ENCODE results near the gene B3GALT6.

The B3GALT6 gene

GRCh38 chr1:1219341-1219740, 12.7 kb upstream of the B3GALT6 start:
- H3K27me3 Mint-ChIP-seq: no peaks in the 10 kb centered on the region
- DNase-seq (no peak), ATAC-seq (peak; percentile 4)
- H3K9me3 Mint-ChIP-seq: no peaks in the 10 kb centered on the region
- H3K27ac Mint-ChIP-seq: peak overlapping the region; percentile 67
- peaks cover 40% of the 10 kb centered on the region for H3K4me1 Mint-ChIP-seq
- H3K36me3 Mint-ChIP-seq (ENCODE audit: low read depth): peaks cover 29% of the 10 kb centered on the region
- H3K4me3 Mint-ChIP-seq: no peak overlapping the region

DNA sequence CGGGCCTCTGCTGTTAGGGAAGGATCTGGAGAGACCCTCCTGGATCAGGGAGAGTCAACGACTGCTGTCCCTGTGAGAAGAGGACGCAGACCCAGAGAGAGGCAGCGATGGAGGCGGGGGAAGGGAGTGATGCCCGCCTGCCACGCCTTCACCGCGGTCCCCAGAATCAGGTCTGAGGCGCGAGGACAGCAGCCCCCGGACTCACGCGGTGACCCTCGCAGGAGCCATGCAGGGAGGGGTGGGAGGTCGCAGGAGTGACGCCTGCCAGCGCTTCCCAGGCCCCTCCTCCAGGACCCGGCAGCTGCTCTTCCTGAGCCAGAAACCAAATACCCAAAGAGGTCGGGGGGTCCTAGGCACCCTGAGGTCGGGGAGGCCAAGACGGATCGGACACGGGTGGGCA, 11.8 kb upstream of the B3GALT6 start:
- H3K27me3 Mint-ChIP-seq: no peaks in the 10 kb centered on the region
- peak overlapping the region; percentile 12 for H3K27ac Mint-ChIP-seq
- H3K4me3 Mint-ChIP-seq: no peak overlapping the region
- H3K9me3 Mint-ChIP-seq: no peaks in the 10 kb centered on the region
- peaks cover 31% of the 10 kb centered on the region for H3K4me1 Mint-ChIP-seq
- ATAC-seq: no peak
- H3K36me3 Mint-ChIP-seq (ENCODE audit: low read depth): peaks cover 29% of the 10 kb centered on the region
- DNase-seq: no peak

DNA sequence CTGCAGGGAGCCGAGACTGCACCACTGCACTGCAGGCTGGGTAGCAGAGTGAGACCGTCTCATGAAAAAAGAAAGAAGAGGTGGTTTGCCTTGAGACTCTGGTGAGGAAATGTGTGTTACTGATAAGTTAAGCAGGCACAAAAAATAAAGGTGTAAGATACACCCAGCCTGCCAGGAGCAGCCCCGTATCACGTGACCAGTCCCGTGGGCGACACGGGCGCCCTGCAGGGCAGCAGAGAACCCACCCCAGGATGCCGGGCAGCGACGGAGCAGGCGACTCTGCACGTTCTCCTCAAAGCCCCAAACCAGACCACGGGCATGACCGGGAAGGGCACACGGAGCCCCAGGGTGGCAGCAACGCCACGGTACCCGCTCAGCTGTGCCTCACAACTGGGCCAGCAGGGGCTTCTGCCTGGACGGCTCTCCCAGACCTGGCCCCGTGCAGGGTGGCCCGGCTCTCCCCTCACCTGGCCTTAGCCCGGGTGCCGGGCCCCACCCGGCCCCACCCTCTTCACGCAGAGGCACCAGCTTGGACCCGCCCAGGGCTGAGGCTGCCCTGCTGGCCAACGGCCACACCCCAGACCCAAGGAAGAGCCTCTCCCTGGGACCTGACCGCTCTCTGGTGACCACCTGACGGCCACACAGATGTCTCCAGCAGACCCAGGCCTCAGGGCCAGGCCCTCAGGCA, 10.0 kb upstream of the B3GALT6 start:
- no peak for DNase-seq
- no peak for ATAC-seq
- H3K27ac Mint-ChIP-seq: no peak overlapping the region
- H3K4me3 Mint-ChIP-seq: no peak overlapping the region
- no peaks in the 10 kb centered on the region for H3K27me3 Mint-ChIP-seq
- peaks cover 19% of the 10 kb centered on the region for H3K4me1 Mint-ChIP-seq
- H3K9me3 Mint-ChIP-seq: no peaks in the 10 kb centered on the region
- H3K36me3 Mint-ChIP-seq (ENCODE audit: low read depth): peaks cover 25% of the 10 kb centered on the region

- Mint-ChIP-seq H3K9me3 (no peaks in the 10 kb centered on the region), H3K27ac (no peak overlapping the region), H3K4me3 (no peak overlapping the region), H3K36me3 (ENCODE audit: low read depth) (peaks cover 25% of the 10 kb centered on the region), H3K27me3 (no peaks in the 10 kb centered on the region), H3K4me1 (peaks cover 15% of the 10 kb centered on the region)
- no peak for DNase-seq
- ATAC-seq: no peak
Observed at GRCh38 chr1:1222575-1223225, 9.3 kb upstream of the B3GALT6 start.

DNA sequence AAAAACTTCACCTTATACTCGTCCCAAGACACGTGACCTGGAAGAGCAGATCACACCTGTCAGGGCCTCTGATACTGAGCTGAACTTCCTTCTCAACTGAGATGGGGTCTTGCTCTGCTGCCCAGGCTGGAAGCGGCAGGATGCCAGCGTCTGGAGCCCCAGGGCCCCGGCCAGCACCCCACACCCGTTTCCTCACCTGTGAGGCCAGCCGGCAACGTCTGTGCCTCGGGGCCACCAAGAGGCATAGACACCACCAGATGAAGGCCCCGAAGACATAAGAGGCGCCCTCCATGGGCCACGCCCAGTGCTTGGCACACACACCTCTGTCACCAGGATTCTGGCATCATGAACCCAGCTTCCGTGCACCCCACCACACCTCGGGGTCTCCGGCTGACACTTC, 8.7 kb upstream of the B3GALT6 start:
- no peak for DNase-seq
- H3K4me3 Mint-ChIP-seq: no peak overlapping the region
- peaks cover 21% of the 10 kb centered on the region for H3K36me3 Mint-ChIP-seq (ENCODE audit: low read depth)
- no peaks in the 10 kb centered on the region for H3K27me3 Mint-ChIP-seq
- H3K27ac Mint-ChIP-seq: no peak overlapping the region
- peaks cover 9% of the 10 kb centered on the region for H3K4me1 Mint-ChIP-seq
- H3K9me3 Mint-ChIP-seq: no peaks in the 10 kb centered on the region
- ATAC-seq: no peak

DNA sequence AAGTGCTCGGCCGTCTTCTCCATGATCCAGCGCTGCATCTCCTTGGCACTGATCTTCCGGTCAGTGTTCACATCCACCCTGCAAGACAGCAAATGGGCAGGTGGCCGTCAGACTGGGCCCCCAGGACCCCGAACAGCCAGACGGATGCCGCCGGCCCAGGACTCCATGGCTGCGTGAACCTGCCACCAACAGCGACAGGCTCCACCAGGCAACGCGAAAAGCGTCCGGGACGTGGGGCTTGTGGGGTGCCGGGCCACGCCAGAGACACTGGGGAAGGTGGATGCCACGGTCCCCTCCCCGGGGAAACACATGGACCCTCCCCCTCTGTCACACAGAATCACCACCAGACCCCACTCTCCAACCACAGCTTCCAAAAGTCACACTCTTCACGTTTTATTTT, 8.1 kb upstream of the B3GALT6 start:
- peaks cover 21% of the 10 kb centered on the region for H3K36me3 Mint-ChIP-seq (ENCODE audit: low read depth)
- no peaks in the 10 kb centered on the region for H3K27me3 Mint-ChIP-seq
- H3K9me3 Mint-ChIP-seq: no peaks in the 10 kb centered on the region
- H3K27ac Mint-ChIP-seq: no peak overlapping the region
- H3K4me3 Mint-ChIP-seq: no peak overlapping the region
- DNase-seq (no peak), ATAC-seq (no peak)
- H3K4me1 Mint-ChIP-seq: peaks cover 9% of the 10 kb centered on the region

DNA sequence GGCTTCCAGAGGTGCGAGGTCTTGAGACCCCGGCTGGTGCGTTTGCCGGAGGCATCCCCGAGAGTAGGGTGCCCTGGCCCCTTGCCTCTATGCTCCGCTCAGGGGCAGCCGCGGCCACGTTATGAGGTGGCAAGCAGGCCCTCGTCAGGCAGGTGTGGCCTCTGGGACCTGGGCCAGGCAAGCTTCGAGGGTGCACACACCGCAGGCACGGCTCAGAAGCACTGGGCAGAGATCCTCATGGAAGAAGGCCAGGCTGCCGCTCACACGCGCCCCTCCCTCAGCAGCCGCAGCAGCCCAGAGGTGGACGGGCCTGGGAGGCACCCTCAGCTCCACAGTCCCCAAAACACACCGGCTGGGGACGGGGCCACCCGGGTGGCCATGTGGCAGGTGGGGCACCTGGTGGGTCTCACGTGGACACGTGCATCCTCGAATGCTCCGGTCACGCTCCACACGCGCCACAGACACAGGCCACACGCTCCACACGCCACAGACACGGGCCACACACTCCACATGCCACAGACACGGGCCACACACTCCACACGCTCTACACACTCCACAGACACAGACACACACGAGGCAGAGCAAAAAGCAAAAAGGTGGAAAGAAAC, 6.7 kb upstream of the B3GALT6 start:
- ATAC-seq (no peak), DNase-seq (no peak)
- Mint-ChIP-seq H3K27ac (no peak overlapping the region), H3K36me3 (ENCODE audit: low read depth) (peaks cover 27% of the 10 kb centered on the region), H3K4me3 (no peak overlapping the region), H3K27me3 (no peaks in the 10 kb centered on the region), H3K4me1 (peaks cover 17% of the 10 kb centered on the region), H3K9me3 (no peaks in the 10 kb centered on the region)

DNA sequence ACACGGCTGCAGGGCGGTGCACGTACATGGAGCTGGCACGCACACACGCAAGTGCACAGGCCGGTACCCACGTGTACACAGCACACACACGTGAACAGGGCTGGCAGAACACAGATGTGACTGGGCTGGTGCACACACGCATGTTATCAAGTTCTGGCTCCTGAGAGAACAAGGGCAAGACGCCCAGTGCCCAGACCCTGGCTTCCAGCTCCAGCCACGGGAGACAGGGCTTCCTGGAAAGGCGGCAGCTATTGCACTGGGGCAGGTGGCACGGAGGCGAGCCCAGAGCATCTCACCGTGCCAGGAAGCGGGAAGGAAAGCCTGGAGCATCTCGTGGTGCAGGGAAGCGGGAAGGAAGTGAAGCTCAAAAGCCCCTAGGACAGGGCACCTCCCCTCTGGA, 6.1 kb upstream of the B3GALT6 start:
- peaks cover 31% of the 10 kb centered on the region for H3K36me3 Mint-ChIP-seq (ENCODE audit: low read depth)
- H3K27me3 Mint-ChIP-seq: no peaks in the 10 kb centered on the region
- no peak overlapping the region for H3K27ac Mint-ChIP-seq
- H3K4me3 Mint-ChIP-seq: no peak overlapping the region
- H3K4me1 Mint-ChIP-seq: peaks cover 23% of the 10 kb centered on the region
- no peak for ATAC-seq
- H3K9me3 Mint-ChIP-seq: no peaks in the 10 kb centered on the region
- no peak for DNase-seq

- DNase-seq (no peak), ATAC-seq (no peak)
- peaks cover 24% of the 10 kb centered on the region for H3K4me1 Mint-ChIP-seq
- no peak overlapping the region for H3K27ac Mint-ChIP-seq
- H3K9me3 Mint-ChIP-seq: no peaks in the 10 kb centered on the region
- no peaks in the 10 kb centered on the region for H3K27me3 Mint-ChIP-seq
- no peak overlapping the region for H3K4me3 Mint-ChIP-seq
- peaks cover 32% of the 10 kb centered on the region for H3K36me3 Mint-ChIP-seq (ENCODE audit: low read depth)
Observed at GRCh38 chr1:1226566-1227362, 5.3 kb upstream of the B3GALT6 start.

DNA sequence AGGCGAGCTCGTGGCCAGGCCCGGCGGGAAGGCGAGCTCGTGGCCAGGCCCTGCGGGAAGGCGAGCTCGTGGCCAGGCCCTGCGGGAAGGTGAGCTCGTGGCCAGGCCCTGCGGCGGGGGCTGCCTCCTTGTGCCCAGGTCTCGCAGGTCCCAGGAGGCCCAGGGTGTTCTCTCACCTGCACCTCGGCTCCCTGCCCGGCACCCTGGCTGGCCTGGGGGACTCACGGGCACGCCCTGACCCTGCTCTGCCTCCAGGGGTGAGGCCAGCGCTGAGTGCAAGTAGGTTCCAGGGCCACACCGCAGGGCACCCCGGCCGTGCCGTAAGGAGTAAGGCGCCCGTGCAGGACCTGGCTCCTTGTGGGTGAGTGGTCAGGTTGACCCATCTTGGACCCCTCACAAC, 4.7 kb upstream of the B3GALT6 start:
- no peaks in the 10 kb centered on the region for H3K27me3 Mint-ChIP-seq
- H3K27ac Mint-ChIP-seq: no peak overlapping the region
- DNase-seq (no peak), ATAC-seq (no peak)
- peaks cover 24% of the 10 kb centered on the region for H3K4me1 Mint-ChIP-seq
- H3K9me3 Mint-ChIP-seq: no peaks in the 10 kb centered on the region
- no peak overlapping the region for H3K4me3 Mint-ChIP-seq
- H3K36me3 Mint-ChIP-seq (ENCODE audit: low read depth): peaks cover 31% of the 10 kb centered on the region

DNA sequence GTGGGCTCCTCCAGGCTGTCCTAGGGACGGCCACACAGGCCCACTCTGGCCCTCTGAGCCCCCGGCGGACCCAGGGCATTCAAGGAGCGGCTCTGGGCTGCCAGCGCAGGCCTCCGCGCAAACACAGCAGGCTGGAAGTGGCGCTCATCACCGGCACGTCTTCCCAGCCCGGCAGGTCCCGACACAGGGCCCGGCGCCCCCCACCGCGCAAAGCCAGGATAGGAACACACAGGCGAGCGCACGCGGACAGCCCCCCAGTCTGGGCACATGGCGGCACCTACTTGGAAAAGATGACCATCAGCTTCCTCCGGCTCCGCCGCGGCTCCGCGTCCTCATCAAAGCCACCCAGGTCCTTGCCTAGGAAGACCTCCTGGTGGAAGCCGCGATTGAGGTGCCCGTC, 3.9 kb upstream of the B3GALT6 start:
- ATAC-seq (no peak), DNase-seq (no peak)
- Mint-ChIP-seq H3K4me3 (no peak overlapping the region), H3K27ac (no peak overlapping the region), H3K9me3 (no peaks in the 10 kb centered on the region), H3K4me1 (peaks cover 24% of the 10 kb centered on the region), H3K27me3 (no peaks in the 10 kb centered on the region), H3K36me3 (ENCODE audit: low read depth) (peaks cover 25% of the 10 kb centered on the region)

DNA sequence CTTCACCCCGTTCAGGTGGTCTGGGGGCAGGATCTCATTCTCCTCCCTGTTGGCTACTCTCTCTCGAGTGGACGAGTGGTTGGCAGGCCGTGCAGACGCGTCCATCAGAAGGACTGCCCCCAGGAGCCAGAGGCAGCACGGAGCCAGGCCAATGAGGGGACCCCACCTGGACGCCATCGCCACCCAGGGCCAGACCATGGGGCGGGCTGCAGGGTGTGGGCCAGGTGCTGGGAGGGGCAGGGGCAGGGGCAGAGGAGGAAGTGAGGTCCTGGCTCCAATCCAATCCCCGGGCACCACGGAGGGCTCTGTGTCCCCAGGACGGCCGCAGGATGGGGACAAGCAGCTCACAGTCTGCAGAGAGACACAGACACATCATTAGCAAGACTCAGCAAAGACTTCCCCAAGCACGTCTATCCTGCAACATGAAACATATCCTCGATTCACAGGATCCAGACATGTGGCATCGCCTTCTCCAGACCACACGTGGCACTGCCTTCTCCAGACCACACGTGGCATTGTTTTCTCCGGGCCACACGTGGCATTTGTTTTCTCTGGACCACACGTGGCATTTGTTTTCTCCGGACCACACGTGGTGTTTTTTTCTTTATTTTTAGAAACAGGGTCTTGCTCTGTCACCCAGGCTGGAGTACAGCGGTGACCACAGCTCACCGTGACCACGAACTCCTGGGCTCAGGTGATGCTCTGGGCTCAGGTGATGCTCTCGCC, 3.3 kb upstream of the B3GALT6 start:
- Mint-ChIP-seq H3K4me3 (no peak overlapping the region), H3K36me3 (ENCODE audit: low read depth) (peaks cover 26% of the 10 kb centered on the region), H3K27me3 (no peaks in the 10 kb centered on the region), H3K9me3 (no peaks in the 10 kb centered on the region), H3K27ac (no peak overlapping the region), H3K4me1 (peaks cover 28% of the 10 kb centered on the region)
- ATAC-seq (no peak), DNase-seq (no peak)

- H3K27ac Mint-ChIP-seq: peak overlapping the region; percentile 78
- peaks cover 31% of the 10 kb centered on the region for H3K36me3 Mint-ChIP-seq (ENCODE audit: low read depth)
- no peak for ATAC-seq
- no peak for DNase-seq
- peak overlapping the region; percentile 89 for H3K4me3 Mint-ChIP-seq
- no peaks in the 10 kb centered on the region for H3K27me3 Mint-ChIP-seq
- no peaks in the 10 kb centered on the region for H3K9me3 Mint-ChIP-seq
- peaks cover 38% of the 10 kb centered on the region for H3K4me1 Mint-ChIP-seq
Observed at GRCh38 chr1:1229770-1230169, 2.3 kb upstream of the B3GALT6 start.

DNA sequence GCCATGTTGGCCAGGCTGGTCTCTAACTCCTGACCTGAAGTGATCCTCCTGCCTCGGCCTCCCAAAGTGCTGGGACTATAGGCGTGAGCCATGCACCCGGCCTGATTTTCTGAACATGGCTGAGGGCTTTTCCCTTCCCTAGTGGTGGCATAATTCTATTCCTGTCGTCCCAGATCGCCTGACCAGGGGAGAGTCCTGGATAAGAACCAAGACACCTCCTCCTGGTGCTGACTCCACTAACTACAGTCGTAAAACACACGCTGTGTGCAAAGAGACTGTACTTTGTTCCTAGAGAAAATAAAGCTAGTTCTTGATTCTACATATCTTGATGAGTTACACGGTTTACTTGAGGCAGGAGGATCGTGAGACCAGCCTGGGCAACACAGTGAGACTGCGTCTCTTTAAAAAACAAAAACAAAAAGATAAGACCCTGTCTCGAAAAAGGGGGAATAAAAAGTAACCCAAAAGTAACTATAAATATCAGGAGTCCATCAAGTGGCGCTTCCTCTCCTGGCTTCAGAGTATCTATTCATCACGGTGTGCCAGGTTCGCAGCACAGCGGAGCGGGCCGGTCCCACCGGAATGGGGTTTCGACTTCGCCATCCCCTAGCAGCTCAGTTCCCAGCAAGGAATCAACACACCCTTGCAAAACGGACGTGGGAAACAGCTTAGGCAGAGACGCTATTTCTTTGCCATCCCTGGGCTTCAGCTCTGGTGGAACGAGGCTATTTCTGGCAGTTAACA, 1.2 kb upstream of the B3GALT6 start:
- Mint-ChIP-seq H3K27me3 (no peaks in the 10 kb centered on the region), H3K9me3 (no peaks in the 10 kb centered on the region), H3K36me3 (ENCODE audit: low read depth) (peaks cover 28% of the 10 kb centered on the region), H3K27ac (peak overlapping the region; percentile 84), H3K4me1 (peaks cover 37% of the 10 kb centered on the region), H3K4me3 (peak overlapping the region; percentile 89)
- ATAC-seq (no peak), DNase-seq (peak; percentile 31)

Data from activated naive CD8-positive, alpha-beta T cell treated with anti-CD3 and anti-CD28 coated beads, Interleukin-2, amount 50 U/mL, for 24 hours (primary cell).